Type B pancreatic cell (in vitro differentiated cells): ENCODE measurements around the gene PEAR1. TPM values are rescaled to one million over a fixed set of nuclear protein-coding genes. Genes with fewer than 3 reads are reported as not detected.

Source experiments
- DNase-seq: peaks from one replicate; pipeline ENCODE4 v3.0.0; 2021; ENCODE audit warnings: mixed read lengths; ENCODE audit not compliant: unreplicated experiment; ENCODE audit errors: extremely low spot score
- H3K27ac Mint-ChIP-seq: 2 replicates; pipeline ENCODE4 v1.8.0; 2021; ENCODE audit warnings: mild to moderate bottlenecking, mixed read lengths
- H3K27me3 Mint-ChIP-seq: 2 replicates; pipeline ENCODE4 v1.8.0; 2021; ENCODE audit warnings: mixed read lengths
- H3K36me3 Mint-ChIP-seq: 2 replicates; pipeline ENCODE4 v1.8.0; 2021; ENCODE audit warnings: mixed read lengths
- H3K4me1 Mint-ChIP-seq: one replicate; pipeline ENCODE4 v1.8.0; 2021; ENCODE audit warnings: mixed read lengths; ENCODE audit not compliant: unreplicated experiment
- H3K4me3 Mint-ChIP-seq: 2 replicates; pipeline ENCODE4 v1.8.0; 2021; ENCODE audit warnings: mild to moderate bottlenecking, mixed read lengths
- H3K9me3 Mint-ChIP-seq: 2 replicates; pipeline ENCODE4 v1.8.0; 2021; ENCODE audit warnings: mixed read lengths
- total RNA-seq: library from RNA; stranded (reverse); gene quantifications from 2 replicates; pipeline ENCODE4 v1.2.1, GENCODE V29; 2021; ENCODE audit warnings: low replicate concordance
- TF ChIP-seq, protein P1 (sequence below): fragments of 200-600 bp; sonication (generic); conservative IDR thresholded peaks from 2 replicates; pipeline ENCODE4 v1.5.0; 2021; ENCODE audit warnings: antibody characterized with exemption, mild to moderate bottlenecking

Gene PEAR1
- total RNA-seq, 1 donor from 2014 or later, result 11.7 TPM

DNA sequence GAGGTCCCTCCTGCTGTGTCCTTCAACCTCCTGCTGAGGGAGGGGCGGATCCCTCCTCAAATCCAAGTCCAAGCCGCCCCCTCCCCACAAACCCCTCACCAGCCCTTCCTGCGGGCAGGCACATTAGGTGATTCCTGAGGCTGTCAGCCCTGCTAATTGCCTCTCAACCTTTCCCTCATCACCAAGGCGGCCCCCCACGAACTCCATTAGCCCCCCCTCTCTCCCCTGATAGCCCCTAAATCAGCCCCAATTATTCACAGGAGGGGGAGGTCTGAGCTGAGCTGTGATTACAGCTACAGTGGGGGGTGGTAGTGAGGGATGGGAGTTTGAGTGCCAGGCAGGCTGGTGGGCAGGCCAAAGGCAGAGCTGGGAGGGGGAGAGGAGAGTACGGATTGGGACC lies 5.8 kb upstream of the PEAR1 start:
- Mint-ChIP-seq H3K36me3 (no peaks in the 10 kb centered on the region), H3K9me3 (no peaks in the 10 kb centered on the region), H3K27me3 (peaks cover 76% of the 10 kb centered on the region), H3K27ac (no peak overlapping the region), H3K4me1 (peaks cover 46% of the 10 kb centered on the region), H3K4me3 (no peak overlapping the region)
- TF ChIP-seq, protein P1, sequence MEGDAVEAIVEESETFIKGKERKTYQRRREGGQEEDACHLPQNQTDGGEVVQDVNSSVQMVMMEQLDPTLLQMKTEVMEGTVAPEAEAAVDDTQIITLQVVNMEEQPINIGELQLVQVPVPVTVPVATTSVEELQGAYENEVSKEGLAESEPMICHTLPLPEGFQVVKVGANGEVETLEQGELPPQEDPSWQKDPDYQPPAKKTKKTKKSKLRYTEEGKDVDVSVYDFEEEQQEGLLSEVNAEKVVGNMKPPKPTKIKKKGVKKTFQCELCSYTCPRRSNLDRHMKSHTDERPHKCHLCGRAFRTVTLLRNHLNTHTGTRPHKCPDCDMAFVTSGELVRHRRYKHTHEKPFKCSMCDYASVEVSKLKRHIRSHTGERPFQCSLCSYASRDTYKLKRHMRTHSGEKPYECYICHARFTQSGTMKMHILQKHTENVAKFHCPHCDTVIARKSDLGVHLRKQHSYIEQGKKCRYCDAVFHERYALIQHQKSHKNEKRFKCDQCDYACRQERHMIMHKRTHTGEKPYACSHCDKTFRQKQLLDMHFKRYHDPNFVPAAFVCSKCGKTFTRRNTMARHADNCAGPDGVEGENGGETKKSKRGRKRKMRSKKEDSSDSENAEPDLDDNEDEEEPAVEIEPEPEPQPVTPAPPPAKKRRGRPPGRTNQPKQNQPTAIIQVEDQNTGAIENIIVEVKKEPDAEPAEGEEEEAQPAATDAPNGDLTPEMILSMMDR, result no peak
- no peak for DNase-seq

DNA sequence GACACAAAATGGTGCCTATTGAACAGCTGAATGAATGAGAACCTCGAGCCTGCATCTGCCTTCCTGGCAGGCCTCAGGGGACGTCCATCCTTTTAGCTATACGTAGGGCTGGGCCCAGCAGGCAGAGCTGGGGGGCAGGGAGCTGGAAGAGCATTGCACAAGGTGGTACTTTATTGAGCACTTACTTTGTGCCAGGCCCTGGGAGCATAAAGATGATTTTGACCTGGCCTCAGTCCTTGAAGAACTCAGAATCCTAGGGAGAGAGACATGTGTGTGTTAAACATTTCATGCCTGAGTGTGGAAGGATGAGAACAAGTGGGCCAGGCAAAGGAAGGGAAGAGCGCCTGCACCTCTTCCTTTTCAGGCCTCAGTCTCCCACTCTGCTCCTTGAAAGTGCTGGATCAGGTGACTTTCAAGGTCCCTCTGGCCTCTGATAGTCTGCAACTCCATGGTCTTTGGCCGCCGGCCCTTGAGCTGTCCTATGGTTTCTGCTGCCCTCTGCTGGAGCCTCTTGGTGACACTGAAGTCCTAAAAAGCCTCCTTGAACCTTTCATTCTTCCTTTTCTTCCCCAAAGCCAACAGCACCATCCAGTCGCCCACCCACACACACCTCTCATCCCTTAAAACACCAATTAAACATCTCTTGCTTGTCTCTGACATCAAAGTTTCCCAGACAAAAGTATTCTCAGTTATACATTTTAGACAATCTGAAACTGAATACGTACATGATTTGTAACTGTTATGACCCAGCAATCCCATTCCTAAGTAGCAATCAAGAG lies 3.5 kb upstream of the PEAR1 start:
- no peaks in the 10 kb centered on the region for H3K9me3 Mint-ChIP-seq
- H3K27me3 Mint-ChIP-seq, result peaks cover 69% of the 10 kb centered on the region
- H3K27ac Mint-ChIP-seq, result peak overlapping the region; percentile 3
- H3K4me1 Mint-ChIP-seq, result peaks cover 34% of the 10 kb centered on the region
- no peaks in the 10 kb centered on the region for H3K36me3 Mint-ChIP-seq
- DNase-seq, result no peak
- H3K4me3 Mint-ChIP-seq, result peak overlapping the region; percentile 19
- TF ChIP-seq, protein P1, result peak; percentile 90

DNA sequence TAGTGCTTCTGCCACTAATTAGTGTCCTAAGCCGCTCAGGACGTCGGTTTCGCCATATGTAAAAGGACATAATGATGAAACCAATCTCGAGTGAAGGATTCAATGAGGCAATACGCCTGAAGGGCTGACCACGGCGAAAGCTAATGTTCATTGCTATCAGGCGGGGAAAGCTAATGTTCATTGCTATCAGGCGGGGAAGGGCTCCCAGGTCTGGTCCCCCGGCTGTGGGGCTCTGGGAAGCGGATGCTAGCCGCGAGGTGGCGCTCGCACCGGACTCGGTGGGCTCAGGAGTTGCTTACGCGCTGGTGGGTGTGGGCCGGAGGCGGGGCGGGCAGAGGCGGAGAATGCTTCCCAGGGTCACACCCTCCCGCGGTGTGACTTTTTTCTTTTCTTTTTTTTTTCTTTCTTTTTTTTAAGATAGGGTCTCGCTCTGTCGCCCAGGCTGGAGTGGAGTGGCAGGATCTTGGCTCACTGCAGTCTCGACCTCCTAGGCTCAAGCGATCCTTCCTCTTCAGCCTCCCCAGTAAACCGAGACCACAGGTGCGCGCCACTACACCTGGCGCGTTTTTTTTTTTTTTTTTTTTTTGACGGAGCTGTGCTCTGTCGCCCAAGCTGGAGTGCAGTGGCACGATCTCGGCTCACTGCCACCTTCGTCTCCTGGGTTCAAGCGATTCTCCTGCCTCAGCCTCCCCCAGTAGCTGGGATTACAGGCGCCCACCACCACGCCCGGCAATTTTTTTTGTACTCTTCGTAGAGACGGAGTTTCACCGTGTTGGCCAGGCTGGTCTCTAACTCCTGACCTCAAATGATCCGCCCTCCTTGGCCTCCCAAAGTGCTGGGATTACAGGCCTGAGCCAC lies 1.1 kb upstream of the PEAR1 start:
- Mint-ChIP-seq H3K27ac (peak overlapping the region; percentile 58), H3K4me1 (peaks cover 31% of the 10 kb centered on the region), H3K36me3 (no peaks in the 10 kb centered on the region), H3K4me3 (peak overlapping the region; percentile 82), H3K9me3 (no peaks in the 10 kb centered on the region), H3K27me3 (peaks cover 68% of the 10 kb centered on the region)
- TF ChIP-seq, protein P1, result peak; percentile 95
- peak; percentile 95 for DNase-seq

DNA sequence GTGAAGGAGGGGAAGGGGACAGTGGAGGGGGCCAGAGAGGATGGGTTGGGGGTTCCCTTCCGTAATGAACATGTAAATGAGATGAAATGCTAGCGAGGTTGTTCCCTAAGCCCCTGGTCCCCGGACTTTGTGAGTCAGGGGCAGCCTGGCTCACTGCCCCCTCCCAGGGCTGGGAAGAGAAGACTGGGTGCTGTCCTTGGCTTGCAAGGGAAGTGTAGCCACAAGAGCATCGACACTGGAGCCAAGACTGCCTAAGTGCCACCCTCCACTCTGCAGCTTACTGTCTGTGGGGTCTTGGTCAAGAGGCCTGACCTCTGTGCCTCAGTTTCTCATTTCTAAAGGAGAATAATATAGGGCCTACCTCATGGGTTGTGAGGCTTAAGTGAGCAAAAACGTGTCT lies 483 bp downstream of the PEAR1 start:
- H3K36me3 Mint-ChIP-seq, result no peaks in the 10 kb centered on the region
- H3K4me1 Mint-ChIP-seq, result peaks cover 38% of the 10 kb centered on the region
- H3K4me3 Mint-ChIP-seq, result peak overlapping the region; percentile 71
- no peak for DNase-seq
- H3K9me3 Mint-ChIP-seq, result no peaks in the 10 kb centered on the region
- TF ChIP-seq, protein P1, result no peak
- peaks cover 75% of the 10 kb centered on the region for H3K27me3 Mint-ChIP-seq
- peak overlapping the region; percentile 50 for H3K27ac Mint-ChIP-seq

DNA sequence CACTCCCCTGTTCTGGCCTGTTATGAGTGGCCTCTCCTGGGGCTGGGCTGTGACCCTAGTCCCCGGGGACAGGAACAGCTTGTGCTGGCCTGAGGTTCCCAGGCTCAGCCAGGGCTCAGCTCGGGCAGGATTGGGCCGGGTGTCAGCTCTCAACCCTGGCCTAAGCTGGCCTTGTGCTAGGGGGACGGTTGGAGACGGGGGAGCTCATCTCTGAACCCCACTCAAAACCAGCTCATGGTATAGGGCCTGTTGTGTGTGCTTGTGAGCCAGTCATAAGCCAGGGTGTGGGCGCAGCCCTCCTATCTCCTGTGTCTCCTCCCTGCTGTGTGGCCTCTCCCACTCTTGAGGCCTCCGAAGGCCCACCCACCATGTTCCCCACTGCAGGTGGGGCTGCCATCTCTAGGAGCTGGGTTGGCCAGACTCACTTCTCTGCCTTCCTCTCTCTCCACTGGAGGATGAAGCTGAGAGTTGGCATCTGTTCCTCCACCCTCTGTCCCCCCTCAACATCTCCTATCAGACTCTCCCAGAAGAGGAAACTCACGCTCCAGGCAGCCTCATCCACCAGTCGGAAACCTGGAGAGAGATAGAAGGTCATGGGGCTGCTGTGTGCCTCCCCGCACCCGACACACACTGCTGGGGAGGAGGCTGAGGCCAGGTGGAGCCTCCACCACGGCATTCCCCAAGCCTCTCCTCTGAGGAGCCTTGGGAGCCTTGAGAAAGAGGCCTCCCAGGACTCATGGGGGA lies 1.4 kb downstream of the PEAR1 start:
- Mint-ChIP-seq H3K27me3 (peaks cover 74% of the 10 kb centered on the region), H3K4me3 (peak overlapping the region; percentile 68), H3K27ac (peak overlapping the region; percentile 60)

More for the DNA sequence above, 1.4 kb downstream of the PEAR1 start:
- no peak for DNase-seq
- H3K36me3 Mint-ChIP-seq, result no peaks in the 10 kb centered on the region
- no peaks in the 10 kb centered on the region for H3K9me3 Mint-ChIP-seq
- TF ChIP-seq, protein P1, result no peak
- H3K4me1 Mint-ChIP-seq, result peaks cover 37% of the 10 kb centered on the region
